Fibroblast of villous mesenchyme (primary cell): ENCODE results near the gene ESD. TPM values are rescaled to one million over a fixed set of nuclear protein-coding genes. Genes with fewer than 3 reads are reported as not detected.

ENCODE experiments used
- DNase-seq: peaks from one replicate; pipeline ENCODE4 v3.0.0-alpha.2; 2010; ENCODE audit warnings: low read depth
- H3K4me3 ChIP-seq: 2 replicates; pipeline ENCODE4 v1.5.1; 2011; ENCODE audit warnings: low read depth, mild to moderate bottlenecking, low read length
- total RNA-seq: library from RNA; depleted of rRNA; stranded (reverse); fragments of >200 nt; gene quantifications from 2 replicates; pipeline ENCODE4 v1.2.3, GENCODE V29; 2012
- TF ChIP-seq, protein P1 (sequence below): IDR thresholded peaks from 2 replicates; pipeline ENCODE4 v1.5.1; 2012; ENCODE audit warnings: low read depth, mild to moderate bottlenecking, low read length; ENCODE audit not compliant: insufficient read depth

Gene ESD
- total RNA-seq, 1 donor: 118 TPM

GRCh38 chr13:46831588-46832194, 34.7 kb upstream of the ESD start:
- H3K4me3 ChIP-seq: no peak overlapping the region
- TF ChIP-seq, protein P1, sequence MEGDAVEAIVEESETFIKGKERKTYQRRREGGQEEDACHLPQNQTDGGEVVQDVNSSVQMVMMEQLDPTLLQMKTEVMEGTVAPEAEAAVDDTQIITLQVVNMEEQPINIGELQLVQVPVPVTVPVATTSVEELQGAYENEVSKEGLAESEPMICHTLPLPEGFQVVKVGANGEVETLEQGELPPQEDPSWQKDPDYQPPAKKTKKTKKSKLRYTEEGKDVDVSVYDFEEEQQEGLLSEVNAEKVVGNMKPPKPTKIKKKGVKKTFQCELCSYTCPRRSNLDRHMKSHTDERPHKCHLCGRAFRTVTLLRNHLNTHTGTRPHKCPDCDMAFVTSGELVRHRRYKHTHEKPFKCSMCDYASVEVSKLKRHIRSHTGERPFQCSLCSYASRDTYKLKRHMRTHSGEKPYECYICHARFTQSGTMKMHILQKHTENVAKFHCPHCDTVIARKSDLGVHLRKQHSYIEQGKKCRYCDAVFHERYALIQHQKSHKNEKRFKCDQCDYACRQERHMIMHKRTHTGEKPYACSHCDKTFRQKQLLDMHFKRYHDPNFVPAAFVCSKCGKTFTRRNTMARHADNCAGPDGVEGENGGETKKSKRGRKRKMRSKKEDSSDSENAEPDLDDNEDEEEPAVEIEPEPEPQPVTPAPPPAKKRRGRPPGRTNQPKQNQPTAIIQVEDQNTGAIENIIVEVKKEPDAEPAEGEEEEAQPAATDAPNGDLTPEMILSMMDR: peak; percentile 70
- peak; percentile 70 for DNase-seq

DNA sequence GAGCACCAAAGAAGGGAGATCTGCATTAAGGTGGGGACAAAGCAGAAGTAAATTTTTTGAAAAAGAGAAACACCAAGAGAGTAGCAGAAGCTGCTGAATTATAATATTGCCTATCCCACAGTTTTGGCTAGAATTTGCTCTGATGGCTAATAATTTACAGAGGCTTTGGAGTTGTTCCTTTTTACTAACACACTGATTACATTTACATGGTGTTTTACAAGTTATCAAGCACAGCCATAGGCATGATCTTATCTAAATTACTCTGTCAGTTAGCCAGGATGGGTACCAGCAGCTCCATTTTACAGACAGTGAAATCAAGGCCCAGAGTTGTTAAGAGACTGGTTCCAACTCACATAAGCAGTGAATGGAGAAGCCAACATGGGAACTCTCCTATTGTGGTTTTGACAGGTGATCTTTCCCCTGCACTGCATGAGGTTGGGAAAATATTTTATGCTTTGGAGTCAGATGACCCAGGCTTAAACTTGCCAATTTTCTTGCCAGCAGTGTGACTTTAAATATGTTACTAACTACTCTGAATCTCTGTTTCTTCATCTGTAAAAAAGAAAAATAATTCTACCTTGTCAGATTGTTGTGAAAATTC, 33.5 kb upstream of the ESD start:
- DNase-seq: no peak
- no peak overlapping the region for H3K4me3 ChIP-seq
- TF ChIP-seq, protein P1: no peak

DNA sequence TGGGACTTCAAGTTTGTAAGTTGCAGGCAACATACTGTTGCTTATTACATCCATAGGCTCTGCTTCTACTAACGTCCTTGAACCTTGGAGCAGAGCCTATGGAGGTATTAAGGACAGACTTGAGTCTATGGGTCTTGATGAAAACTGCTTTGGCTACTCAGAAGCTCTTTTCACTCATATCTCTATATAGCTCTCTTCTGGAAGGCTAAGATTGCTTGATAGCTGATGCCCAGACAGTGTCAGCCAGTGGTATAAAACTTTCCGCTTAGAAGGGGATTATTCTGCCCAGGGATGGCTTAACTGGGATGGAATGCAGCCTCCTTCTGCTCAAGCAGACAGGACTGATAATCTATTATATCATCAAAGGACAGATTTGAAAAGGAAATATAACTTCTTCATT, 25.6 kb upstream of the ESD start:
- TF ChIP-seq, protein P1: no peak
- DNase-seq: no peak
- H3K4me3 ChIP-seq: no peak overlapping the region

DNA sequence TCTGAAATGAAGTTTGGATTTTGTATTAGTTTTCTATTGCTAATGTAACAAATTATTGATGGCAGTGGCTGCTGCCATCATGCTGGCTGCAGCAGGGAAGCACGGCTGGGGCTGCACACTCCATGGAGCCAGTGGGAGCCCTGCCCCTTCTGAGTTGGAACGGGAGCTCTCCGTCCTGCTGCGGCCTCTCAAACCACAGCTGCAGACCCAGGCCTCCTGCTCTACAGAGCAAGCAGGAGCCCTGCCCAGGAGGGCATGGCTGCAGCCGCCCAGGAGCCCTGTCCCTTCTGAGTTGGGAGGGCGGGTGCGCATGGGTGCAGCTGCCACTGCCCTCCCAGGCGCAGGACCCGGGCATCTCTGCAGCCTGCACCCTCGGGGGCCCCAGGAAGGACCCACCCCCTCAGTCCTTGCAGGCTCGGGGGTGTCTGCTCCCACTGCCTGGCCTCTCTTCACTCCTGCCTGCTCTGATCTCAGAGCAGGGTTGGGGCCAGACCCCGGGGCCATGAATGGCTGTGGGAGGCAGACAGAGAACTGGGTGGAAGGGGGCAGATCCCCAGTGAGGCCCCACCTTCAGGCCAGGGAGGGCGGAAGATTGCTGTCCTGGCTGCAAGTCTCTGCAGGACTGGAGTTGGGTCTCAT, 21.0 kb upstream of the ESD start:
- TF ChIP-seq, protein P1: no peak
- H3K4me3 ChIP-seq: no peak overlapping the region
- no peak for DNase-seq

DNA sequence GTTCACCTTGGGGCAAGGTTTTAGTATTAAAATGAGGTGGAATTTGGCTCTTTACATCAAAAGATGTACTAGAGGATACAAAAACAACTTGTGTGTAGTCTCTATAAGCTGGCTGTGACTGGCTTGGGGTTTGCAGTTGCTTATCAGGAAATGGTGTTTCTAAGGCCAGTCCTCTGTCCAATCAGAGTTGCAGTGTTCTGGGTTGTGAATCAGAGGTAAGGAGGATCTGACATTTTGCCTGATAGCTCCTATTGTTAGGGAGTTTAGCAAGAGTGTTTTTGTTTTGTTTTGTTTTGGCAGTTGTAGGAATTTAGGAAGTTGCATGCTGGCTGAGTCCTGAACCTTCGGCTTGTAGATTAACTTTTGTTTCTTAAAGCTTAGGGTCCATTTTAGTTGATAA, 20.1 kb upstream of the ESD start:
- no peak overlapping the region for H3K4me3 ChIP-seq
- no peak for DNase-seq
- TF ChIP-seq, protein P1: no peak

DNA sequence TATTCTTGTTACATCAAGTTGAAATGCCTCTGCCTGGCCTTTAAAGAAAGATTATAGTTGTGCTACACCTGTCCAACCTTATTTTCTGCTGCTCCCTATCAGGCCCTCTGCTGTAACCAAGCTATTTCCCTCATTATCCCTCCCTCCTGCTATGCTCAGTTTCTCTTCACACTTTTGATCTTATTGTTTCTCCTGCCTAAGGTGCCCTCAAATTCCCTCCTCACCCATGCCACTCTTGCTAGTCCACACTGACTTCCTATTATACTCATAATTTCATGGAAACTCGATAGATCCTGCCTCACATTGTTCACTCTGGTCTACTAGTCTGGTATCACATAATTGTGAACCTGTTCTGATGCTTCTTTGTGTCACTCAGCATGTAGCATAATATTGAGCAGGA, 19.4 kb upstream of the ESD start:
- TF ChIP-seq, protein P1: no peak
- no peak overlapping the region for H3K4me3 ChIP-seq

More for the DNA sequence above, 19.4 kb upstream of the ESD start:
- DNase-seq: no peak
